Esophagus muscularis mucosa (tissue), 4 donors: ENCODE results near the gene PPP1R16B. TPM values are rescaled to one million over a fixed set of nuclear protein-coding genes. Genes with fewer than 3 reads are reported as not detected.
A peak's percentile ranks its signal among the peaks of the same experiment; 100 is the strongest.

Source experiments
- DNase-seq: peaks from one replicate; pipeline ENCODE4 v3.0.0-alpha.2; 2017; ENCODE audit errors: extremely low spot score
- H3K27ac ChIP-seq, 4 donors: fragments of 200-600 bp; sonication (generic); replicated peaks in 1 of 4; 1 replicate in 3 of 4; 2 replicates in 1 of 4; pipeline ENCODE4 v1.5.1; 2016 to 2019; ENCODE audit warnings: mild to moderate bottlenecking in 1 of 4
- H3K27me3 ChIP-seq, 4 donors: fragments of 200-600 bp; sonication (generic); one replicate each; pipeline versions ENCODE4 v1.5.1 to v1.6.0; 2016 to 2019
- H3K36me3 ChIP-seq, 4 donors: fragments of 200-600 bp; sonication (generic); one replicate each; pipeline ENCODE4 v1.5.1; 2016 to 2019
- H3K4me1 ChIP-seq, 4 donors: fragments of 200-600 bp; sonication (generic); one replicate each; pipeline ENCODE4 v1.5.1; 2016 to 2019
- H3K4me3 ChIP-seq, 4 donors: fragments of 200-600 bp; sonication (generic); 1 replicate in 2 of 4; 2 replicates in 2 of 4; pipeline ENCODE4 v1.5.1; 2016 to 2019; ENCODE audit warnings: mild to moderate bottlenecking in 4 of 4, moderate library complexity in 1 of 4
- H3K9me3 ChIP-seq, 4 donors: fragments of 200-600 bp; sonication (generic); 1 replicate in 3 of 4; 2 replicates in 1 of 4; pipeline ENCODE4 v1.5.1; 2016 to 2019
- EP300 ChIP-seq: sonication (generic); formaldehyde crosslinking; IDR thresholded peaks from one replicate; pipeline ENCODE4 v1.6.1; 2017; ENCODE audit warnings: antibody characterized with exemption
- POLR2A ChIP-seq: fragments of 450-650 bp; IDR thresholded peaks from one replicate; pipeline ENCODE4 v1.6.1; 2017; ENCODE audit warnings: antibody characterized with exemption, moderate library complexity, mild to moderate bottlenecking, low read depth
- POLR2AphosphoS5 ChIP-seq, 2 donors: sonication (generic); formaldehyde crosslinking; IDR thresholded peaks; one replicate each; pipeline ENCODE4 v1.6.1; 2017; ENCODE audit warnings: antibody characterized with exemption in 2 of 2
- WGBS: methylation state at CpG from one replicate; pipeline ENCODE4 v1.1.5; 2018; 5-methylcytosine and 5-hydroxymethylcytosine counted together
- intact Hi-C: fragments of 100-400 bp; cut with DNase I; formaldehyde crosslinking; loops from one replicate; pipeline ENCODE4 v1.15.1; 2023
- total RNA-seq, 4 donors: library from RNA; depleted of rRNA; stranded (reverse); fragments of >200 nt; gene quantifications; one replicate each; pipeline versions ENCODE4 v1.1.0 to v1.2.1, GENCODE V29; 2016
- TF ChIP-seq, protein P1 (sequence below), 3 experiments: fragments of 200-600 bp in 2 of 3; fragments of 450-650 bp in 1 of 3; sonication (generic) in 2 of 3; IDR thresholded peaks; one replicate each; pipeline ENCODE4 v1.5.1; 2017 to 2019; ENCODE audit warnings: antibody characterized with exemption in 3 of 3, mild to moderate bottlenecking in 2 of 3, moderate library complexity in 1 of 3

PPP1R16B gene
- total RNA-seq, 4 donors from 2014 or later = 3.7 to 12.1 (median 6.8) TPM

DNA sequence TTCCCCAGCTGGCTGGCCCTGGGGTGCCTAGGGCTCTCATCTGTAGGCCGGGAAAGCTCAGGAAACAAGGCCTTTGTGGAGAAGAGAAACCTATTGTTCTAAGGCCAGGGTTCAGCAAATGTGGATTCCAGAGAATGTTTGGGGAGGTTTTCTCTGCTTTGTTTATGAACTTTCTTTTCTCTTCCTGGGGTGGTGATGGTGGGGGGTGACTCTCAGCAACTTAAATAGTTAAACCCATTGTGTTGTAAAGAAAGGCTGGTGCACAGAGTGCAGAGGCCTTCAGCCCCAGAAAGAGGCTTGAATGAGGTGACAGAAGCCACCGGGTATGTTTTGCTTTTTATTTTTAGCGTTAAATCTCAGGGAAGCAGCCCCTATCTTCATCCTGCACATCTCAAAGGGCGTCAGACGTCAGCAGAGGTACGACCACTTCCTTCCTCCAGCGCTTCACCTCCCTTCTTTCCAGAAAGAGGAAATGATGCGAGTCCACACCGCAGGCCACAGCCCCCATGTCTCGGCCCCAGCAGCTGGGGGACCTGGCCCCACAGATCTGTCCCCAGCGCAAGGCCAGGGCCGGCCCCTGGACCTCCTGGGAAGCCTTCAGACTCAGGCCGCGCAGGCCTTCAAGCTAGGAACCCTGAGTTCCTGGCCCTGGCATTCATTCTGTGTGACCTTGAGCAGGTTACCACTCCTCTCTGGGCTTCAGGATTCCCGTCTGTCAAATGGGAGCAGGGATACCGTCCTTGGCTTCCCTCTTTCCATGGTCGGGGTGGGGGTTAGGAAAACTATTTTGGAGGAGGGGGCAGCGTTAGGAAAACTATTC, 605 bp upstream of the PPP1R16B start:
- WGBS = 65% methylated on average over 17 of the region's 18 CpGs
- Histone ChIP-seq H3K36me3 (no peaks in the 10 kb centered on the region), H3K27ac (peak overlapping the region; percentile 53 to 70 (median 62)), H3K9me3 (no peaks in the 10 kb centered on the region), H3K4me1 (peaks cover 23 to 30% (median 27%) of the 10 kb centered on the region in 4 donors), H3K4me3 (peak overlapping the region; percentile 57 to 67 (median 61)), H3K27me3 (peaks cover 0 to 53% (median 20%) of the 10 kb centered on the region in 4 donors)
- intact Hi-C loops = no loop called here
- DNase-seq = no peak
- TF ChIP-seq POLR2A (no peak), EP300 (no peak), POLR2AphosphoS5 (IDR thresholded peaks at IDR 0.05) (no peak)
- TF ChIP-seq, protein P1, sequence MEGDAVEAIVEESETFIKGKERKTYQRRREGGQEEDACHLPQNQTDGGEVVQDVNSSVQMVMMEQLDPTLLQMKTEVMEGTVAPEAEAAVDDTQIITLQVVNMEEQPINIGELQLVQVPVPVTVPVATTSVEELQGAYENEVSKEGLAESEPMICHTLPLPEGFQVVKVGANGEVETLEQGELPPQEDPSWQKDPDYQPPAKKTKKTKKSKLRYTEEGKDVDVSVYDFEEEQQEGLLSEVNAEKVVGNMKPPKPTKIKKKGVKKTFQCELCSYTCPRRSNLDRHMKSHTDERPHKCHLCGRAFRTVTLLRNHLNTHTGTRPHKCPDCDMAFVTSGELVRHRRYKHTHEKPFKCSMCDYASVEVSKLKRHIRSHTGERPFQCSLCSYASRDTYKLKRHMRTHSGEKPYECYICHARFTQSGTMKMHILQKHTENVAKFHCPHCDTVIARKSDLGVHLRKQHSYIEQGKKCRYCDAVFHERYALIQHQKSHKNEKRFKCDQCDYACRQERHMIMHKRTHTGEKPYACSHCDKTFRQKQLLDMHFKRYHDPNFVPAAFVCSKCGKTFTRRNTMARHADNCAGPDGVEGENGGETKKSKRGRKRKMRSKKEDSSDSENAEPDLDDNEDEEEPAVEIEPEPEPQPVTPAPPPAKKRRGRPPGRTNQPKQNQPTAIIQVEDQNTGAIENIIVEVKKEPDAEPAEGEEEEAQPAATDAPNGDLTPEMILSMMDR (IDR thresholded peaks at IDR 0.05) = no peak

DNA sequence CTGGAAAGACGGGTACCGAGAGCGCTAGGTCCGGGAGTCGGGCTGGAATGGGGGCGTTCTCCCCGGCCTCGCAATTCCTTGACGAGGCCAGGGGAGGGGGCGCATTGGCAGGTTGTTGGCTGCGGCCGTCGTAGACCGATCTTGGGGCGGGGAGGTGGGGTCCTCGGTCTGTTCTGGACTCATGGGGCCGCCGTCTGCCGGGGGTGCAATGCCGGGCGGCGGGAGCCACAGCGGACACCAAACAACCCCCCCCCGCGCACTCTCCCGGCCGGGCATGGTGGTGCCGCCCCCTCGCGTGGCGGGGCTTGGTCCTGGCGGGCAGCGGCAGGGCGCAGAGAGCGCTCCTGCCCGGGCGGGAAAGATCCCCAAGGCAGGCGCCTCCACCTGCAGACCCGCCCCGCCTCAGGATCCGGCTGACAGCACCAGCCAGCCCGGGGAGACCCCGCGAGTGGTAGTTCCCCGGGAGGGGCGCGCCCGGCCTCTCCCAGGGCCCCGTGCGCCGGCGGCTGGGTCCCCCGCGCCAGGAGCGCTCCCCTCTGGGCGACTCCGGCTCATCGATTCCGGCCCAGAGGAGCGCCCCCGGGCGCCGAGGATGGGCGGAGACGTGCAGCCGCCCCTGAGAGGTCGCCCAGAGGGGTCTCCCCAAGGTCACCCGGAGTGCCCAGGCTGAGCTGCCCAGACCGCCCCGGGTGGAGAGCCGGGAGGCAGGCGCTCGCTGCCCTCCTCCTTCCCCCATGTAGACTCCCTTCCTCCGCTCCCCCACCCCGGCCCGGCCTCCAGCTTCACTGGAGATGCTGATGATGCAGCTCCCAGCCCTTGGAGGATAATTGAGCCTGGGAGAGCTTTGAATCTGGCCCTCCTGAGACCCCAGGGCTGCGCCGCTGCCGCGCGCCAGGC, 709 bp downstream of the PPP1R16B start:
- H3K27ac ChIP-seq = peak overlapping the region; percentile 53 to 70 (median 62)
- TF ChIP-seq EP300 (no peak), POLR2A (no peak), POLR2AphosphoS5 (IDR thresholded peaks at IDR 0.05) (no peak)
- TF ChIP-seq, protein P1 (IDR thresholded peaks at IDR 0.05) = no peak
- WGBS = no CpG with 5 or more reads among the region's 81 CpGs
- peaks cover 23 to 30% (median 28%) of the 10 kb centered on the region in 4 donors for H3K4me1 ChIP-seq
- H3K36me3 ChIP-seq = no peaks in the 10 kb centered on the region
- DNase-seq = no peak
- no peaks in the 10 kb centered on the region for H3K9me3 ChIP-seq
- H3K4me3 ChIP-seq = peak overlapping the region; percentile 57 to 67 (median 61)
- H3K27me3 ChIP-seq = peaks cover 0 to 65% (median 20%) of the 10 kb centered on the region in 4 donors
- intact Hi-C loops = no loop called here

DNA sequence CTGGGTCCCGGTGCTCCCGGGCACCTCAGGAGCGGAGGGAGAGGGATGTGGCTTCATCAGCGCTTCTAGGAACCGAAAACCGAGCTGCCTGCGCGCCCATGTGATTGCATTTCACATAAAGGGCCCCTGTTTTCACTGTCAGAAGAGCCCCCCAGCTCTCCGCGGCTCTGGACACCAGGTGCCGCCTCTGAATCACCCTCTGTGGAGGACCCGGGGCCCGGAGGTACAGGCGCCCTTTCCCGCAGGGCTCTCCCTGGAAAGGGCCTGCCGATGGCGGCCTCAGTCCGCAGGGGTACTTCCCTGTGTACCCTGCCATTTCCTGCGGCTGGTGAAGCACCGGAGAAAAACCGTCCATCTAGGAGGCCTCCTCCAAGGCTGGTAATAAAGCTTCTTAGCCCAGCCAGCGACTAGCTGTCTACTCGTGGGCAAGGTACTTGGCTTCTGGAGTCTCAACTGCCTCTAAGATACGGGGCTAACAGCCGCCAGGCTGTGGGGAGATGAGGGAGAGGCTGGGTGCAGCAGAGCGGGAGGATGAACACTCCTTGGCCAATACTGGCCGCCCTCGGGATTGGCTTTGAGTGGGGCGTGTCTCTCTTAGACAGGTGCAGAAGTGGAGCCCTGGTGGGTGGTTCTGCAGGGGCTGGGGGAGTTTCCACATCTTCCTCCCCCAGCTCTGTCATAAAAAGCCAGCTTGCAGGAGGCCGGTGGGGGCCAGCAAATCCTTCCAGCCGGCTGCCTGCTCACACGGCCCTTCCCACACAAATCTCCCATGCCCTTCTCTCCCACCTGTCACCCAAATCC, 1.6 kb downstream of the PPP1R16B start:
- peaks cover 0 to 65% (median 20%) of the 10 kb centered on the region in 4 donors for H3K27me3 ChIP-seq

DNA sequence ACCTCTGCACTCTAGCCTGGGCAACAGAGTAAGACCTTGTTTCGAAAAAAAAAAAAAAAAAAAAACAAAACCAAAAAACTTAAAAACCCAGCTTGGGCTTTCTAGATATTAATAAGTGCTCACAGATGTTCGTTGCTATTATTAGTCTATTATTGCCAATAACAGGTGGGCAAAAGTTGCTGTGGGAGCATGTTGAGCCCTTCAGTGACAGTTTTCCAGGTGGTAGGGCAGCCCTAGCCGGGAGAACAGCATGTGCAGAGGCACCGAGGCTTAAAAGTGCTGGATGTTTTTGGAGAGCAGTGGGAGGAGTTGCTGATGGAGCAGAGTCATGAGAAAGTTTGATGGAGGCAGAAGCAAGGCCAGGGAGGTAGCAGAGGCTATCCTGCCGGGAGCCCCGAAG, 4.4 kb downstream of the PPP1R16B start:
- intact Hi-C loops = no loop called here
- H3K27me3 ChIP-seq = peaks cover 0 to 61% (median 20%) of the 10 kb centered on the region in 4 donors
- TF ChIP-seq POLR2A (no peak), POLR2AphosphoS5 (IDR thresholded peaks at IDR 0.05) (no peak), EP300 (no peak)
- TF ChIP-seq, protein P1 (IDR thresholded peaks at IDR 0.05) = no peak

More for the DNA sequence above, 1.6 kb downstream of the PPP1R16B start:
- H3K9me3 ChIP-seq = no peaks in the 10 kb centered on the region
- peak overlapping the region; percentile 57 to 67 (median 61) for H3K4me3 ChIP-seq
- intact Hi-C loops = no loop called here
- no peak for DNase-seq
- TF ChIP-seq POLR2AphosphoS5 (IDR thresholded peaks at IDR 0.05) (no peak), POLR2A (no peak), EP300 (no peak)
- WGBS = 93% methylated on average over 3 of the region's 32 CpGs
- peaks cover 23 to 33% (median 29%) of the 10 kb centered on the region in 4 donors for H3K4me1 ChIP-seq
- peak overlapping the region in 2 of 4 donors; percentile 58 to 67 for H3K27ac ChIP-seq
- no peaks in the 10 kb centered on the region for H3K36me3 ChIP-seq

More for the DNA sequence above, 4.4 kb downstream of the PPP1R16B start:
- Histone ChIP-seq H3K4me1 (peaks cover 28 to 39% (median 30%) of the 10 kb centered on the region in 4 donors), H3K4me3 (no peak overlapping the region), H3K9me3 (no peaks in the 10 kb centered on the region), H3K36me3 (no peaks in the 10 kb centered on the region), H3K27ac (no peak overlapping the region)
- 67% methylated on average over 6 of the region's 6 CpGs for WGBS
- DNase-seq = no peak
